ENCODE measurements around the gene ZNF148.

DNA sequence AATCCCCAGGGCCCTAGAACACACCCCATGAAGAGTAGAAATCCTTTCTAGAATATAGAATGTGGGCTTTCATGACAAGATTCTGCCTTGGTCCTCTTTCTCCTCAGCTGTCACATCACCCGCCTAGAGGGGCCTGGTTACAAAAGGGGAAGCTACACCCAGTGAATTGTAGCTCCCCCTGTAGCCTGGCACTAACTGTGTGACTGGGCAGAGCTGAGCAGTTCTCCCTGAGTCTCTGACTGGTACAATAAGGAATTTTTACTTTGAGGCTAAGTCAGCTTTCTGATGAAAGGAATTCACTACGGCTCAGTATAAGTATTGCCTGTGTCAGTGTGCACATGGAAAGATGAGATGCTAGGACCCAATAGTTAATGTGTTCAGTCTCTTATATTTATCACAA lies 28.7 kb upstream of the ZNF148 start:
- no peak for TF ChIP-seq EZH2 (optimal IDR thresholded peaks at IDR 0.05; ENCODE audit: low read depth, low read length)
- TF ChIP-seq, protein P1, sequence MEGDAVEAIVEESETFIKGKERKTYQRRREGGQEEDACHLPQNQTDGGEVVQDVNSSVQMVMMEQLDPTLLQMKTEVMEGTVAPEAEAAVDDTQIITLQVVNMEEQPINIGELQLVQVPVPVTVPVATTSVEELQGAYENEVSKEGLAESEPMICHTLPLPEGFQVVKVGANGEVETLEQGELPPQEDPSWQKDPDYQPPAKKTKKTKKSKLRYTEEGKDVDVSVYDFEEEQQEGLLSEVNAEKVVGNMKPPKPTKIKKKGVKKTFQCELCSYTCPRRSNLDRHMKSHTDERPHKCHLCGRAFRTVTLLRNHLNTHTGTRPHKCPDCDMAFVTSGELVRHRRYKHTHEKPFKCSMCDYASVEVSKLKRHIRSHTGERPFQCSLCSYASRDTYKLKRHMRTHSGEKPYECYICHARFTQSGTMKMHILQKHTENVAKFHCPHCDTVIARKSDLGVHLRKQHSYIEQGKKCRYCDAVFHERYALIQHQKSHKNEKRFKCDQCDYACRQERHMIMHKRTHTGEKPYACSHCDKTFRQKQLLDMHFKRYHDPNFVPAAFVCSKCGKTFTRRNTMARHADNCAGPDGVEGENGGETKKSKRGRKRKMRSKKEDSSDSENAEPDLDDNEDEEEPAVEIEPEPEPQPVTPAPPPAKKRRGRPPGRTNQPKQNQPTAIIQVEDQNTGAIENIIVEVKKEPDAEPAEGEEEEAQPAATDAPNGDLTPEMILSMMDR (IDR thresholded peaks at IDR 0.05; ENCODE audit: low read length) = no peak
- TF ChIP-seq EZH2phosphoT487 (IDR thresholded peaks at IDR 0.05; ENCODE audit: low read length) = no peak
